ENCODE results near the gene CLCN6. TPM values are rescaled to one million over a fixed set of nuclear protein-coding genes. Genes with fewer than 3 reads are reported as not detected.

CLCN6 gene
- total and polyA plus RNA-seq, 2 of the 13 experiments (the other 11 are each of a cell fraction or from before 2014, with no cell fraction given) = 14.9 to 19.3 TPM

DNA sequence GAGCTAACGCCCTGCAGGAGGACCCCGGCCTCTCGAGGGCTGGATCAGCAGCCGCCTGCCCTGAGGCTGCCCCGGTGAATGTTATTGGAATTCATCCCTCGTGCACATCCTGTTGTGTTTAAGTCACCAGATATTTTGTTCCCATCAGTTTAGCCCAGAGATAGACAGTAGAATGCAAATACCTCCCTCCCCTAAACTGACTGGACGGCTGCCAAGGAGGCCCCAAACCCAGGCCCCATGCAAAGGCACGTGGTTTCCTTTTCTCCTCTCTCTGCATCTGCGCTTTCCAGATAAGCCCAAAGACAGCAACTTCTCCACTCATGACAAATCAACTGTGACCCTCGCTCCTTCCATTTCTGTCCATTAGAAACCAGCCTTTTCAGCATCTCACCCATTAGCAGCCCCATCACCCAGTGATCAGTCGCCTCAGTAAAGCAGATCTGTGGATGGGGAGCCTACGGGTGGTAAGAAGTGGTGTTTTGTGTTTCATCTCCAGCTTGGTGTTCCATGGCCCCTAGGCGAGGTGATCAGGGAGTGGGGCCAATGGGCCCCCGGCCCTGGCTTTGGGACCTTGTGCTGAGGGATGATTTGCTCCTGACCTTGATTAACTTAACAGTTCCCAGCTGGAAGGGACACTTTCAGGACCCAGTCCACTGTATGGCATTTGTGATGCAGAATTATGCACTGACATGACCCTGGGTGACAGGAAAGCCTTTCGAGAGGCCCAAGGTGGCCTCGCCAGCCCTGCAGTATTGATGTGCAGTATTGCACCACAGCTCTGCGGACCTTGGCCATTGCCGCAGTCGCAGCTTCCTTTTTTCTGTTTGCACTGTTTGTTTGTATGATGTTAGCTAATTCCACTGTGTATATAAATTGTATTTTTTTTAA lies 36.4 kb downstream of the CLCN6 start (continued):
- TF ChIP-seq, protein P1, sequence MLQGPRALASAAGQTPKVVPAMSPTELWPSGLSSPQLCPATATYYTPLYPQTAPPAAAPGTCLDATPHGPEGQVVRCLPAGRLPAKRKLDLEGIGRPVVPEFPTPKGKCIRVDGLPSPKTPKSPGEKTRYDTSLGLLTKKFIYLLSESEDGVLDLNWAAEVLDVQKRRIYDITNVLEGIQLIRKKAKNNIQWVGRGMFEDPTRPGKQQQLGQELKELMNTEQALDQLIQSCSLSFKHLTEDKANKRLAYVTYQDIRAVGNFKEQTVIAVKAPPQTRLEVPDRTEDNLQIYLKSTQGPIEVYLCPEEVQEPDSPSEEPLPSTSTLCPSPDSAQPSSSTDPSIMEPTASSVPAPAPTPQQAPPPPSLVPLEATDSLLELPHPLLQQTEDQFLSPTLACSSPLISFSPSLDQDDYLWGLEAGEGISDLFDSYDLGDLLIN (CRISPR knock-in tag; IDR thresholded peaks at IDR 0.05; ENCODE audit: borderline replicate concordance) = peak; percentile 49; the same call in 1 of the 2 replicates
- no peak for TF ChIP-seq ZNF24 (IDR thresholded peaks at IDR 0.05)
- TF ChIP-seq, protein P2, sequence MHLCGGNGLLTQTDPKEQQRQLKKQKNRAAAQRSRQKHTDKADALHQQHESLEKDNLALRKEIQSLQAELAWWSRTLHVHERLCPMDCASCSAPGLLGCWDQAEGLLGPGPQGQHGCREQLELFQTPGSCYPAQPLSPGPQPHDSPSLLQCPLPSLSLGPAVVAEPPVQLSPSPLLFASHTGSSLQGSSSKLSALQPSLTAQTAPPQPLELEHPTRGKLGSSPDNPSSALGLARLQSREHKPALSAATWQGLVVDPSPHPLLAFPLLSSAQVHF (CRISPR knock-in tag; IDR thresholded peaks at IDR 0.05) = 0 out of 2 replicates have a peak, but pooled peaks have one; percentile 59
- no peak; the same call in none of the 2 replicates for TF ChIP-seq ZNF274 (CRISPR knock-in tag; IDR thresholded peaks at IDR 0.05)
- no peak for TF ChIP-seq SRSF9 (IDR thresholded peaks at IDR 0.05; ENCODE audit: borderline replicate concordance, insufficient read depth, low read depth, low read length, poor library complexity, severe bottlenecking)
- TF ChIP-seq, protein P3, sequence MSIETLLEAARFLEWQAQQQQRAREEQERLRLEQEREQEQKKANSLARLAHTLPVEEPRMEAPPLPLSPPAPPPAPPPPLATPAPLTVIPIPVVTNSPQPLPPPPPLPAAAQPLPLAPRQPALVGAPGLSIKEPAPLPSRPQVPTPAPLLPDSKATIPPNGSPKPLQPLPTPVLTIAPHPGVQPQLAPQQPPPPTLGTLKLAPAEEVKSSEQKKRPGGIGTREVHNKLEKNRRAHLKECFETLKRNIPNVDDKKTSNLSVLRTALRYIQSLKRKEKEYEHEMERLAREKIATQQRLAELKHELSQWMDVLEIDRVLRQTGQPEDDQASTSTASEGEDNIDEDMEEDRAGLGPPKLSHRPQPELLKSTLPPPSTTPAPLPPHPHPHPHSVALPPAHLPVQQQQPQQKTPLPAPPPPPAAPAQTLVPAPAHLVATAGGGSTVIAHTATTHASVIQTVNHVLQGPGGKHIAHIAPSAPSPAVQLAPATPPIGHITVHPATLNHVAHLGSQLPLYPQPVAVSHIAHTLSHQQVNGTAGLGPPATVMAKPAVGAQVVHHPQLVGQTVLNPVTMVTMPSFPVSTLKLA (IDR thresholded peaks at IDR 0.05) = peak; percentile 36; the same call in 1 of the 2 replicates
- 0 out of 2 replicates have a peak, but pooled peaks have one; percentile 29 for TF ChIP-seq TEAD2 (CRISPR knock-in tag; IDR thresholded peaks at IDR 0.05)
- TF ChIP-seq, protein P4, sequence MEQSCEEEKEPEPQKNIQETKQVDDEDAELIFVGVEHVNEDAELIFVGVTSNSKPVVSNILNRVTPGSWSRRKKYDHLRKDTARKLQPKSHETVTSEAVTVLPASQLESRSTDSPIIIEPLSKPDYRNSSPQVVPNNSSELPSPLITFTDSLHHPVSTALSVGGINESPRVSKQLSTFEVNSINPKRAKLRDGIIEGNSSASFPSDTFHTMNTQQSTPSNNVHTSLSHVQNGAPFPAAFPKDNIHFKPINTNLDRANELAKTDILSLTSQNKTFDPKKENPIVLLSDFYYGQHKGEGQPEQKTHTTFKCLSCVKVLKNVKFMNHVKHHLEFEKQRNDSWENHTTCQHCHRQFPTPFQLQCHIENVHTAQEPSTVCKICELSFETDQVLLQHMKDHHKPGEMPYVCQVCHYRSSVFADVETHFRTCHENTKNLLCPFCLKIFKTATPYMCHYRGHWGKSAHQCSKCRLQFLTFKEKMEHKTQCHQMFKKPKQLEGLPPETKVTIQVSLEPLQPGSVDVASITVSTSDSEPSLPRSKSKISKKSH (CRISPR knock-in tag; IDR thresholded peaks at IDR 0.05; ENCODE audit: borderline replicate concordance) = 0 out of 2 replicates have a peak, but pooled peaks have one; percentile 9
- no peak; the same call in 1 of the 2 replicates for TF ChIP-seq ZNF136 (CRISPR knock-in tag; IDR thresholded peaks at IDR 0.05; ENCODE audit: low read depth)
- TF ChIP-seq ZBTB21 (CRISPR knock-in tag; IDR thresholded peaks at IDR 0.05) = no peak
- TF ChIP-seq SOX13 (IDR thresholded peaks at IDR 0.05) = peak; percentile 77
- TF ChIP-seq SOX13 (CRISPR knock-in tag; conservative IDR thresholded peaks at IDR 0.05 in 1 of 2, IDR thresholded peaks at IDR 0.05 in 1 of 2) = peak in 1 of 2 experiments; percentile 92; a peak in 2 of 4 replicates
- TF ChIP-seq, protein P5, sequence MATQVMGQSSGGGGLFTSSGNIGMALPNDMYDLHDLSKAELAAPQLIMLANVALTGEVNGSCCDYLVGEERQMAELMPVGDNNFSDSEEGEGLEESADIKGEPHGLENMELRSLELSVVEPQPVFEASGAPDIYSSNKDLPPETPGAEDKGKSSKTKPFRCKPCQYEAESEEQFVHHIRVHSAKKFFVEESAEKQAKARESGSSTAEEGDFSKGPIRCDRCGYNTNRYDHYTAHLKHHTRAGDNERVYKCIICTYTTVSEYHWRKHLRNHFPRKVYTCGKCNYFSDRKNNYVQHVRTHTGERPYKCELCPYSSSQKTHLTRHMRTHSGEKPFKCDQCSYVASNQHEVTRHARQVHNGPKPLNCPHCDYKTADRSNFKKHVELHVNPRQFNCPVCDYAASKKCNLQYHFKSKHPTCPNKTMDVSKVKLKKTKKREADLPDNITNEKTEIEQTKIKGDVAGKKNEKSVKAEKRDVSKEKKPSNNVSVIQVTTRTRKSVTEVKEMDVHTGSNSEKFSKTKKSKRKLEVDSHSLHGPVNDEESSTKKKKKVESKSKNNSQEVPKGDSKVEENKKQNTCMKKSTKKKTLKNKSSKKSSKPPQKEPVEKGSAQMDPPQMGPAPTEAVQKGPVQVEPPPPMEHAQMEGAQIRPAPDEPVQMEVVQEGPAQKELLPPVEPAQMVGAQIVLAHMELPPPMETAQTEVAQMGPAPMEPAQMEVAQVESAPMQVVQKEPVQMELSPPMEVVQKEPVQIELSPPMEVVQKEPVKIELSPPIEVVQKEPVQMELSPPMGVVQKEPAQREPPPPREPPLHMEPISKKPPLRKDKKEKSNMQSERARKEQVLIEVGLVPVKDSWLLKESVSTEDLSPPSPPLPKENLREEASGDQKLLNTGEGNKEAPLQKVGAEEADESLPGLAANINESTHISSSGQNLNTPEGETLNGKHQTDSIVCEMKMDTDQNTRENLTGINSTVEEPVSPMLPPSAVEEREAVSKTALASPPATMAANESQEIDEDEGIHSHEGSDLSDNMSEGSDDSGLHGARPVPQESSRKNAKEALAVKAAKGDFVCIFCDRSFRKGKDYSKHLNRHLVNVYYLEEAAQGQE (IDR thresholded peaks at IDR 0.05; ENCODE audit: borderline replicate concordance in 1 of 2, low read depth in 1 of 2, low read length in 2 of 2) = peak in 1 of 2 experiments; percentile 74; a peak in 3 of 4 replicates
- no peak for TF ChIP-seq TOPORS (CRISPR knock-in tag; IDR thresholded peaks at IDR 0.05)
- no peak for TF ChIP-seq ZNF773 (CRISPR knock-in tag; IDR thresholded peaks at IDR 0.05; ENCODE audit: borderline replicate concordance)

Data from HepG2 (cell line).